ENCODE data around the gene GRAMD4.

Gene GRAMD4

GRCh38 chr22:46575911-46576555 lies 44.2 kb upstream of the GRAMD4 start:
- no peak for DNase-seq (ENCODE audit: low read depth)

GRCh38 chr22:46576556-46577367 lies 43.4 kb upstream of the GRAMD4 start:
- H3K4me3 ChIP-seq (ENCODE audit: low read length), result peak overlapping the region; percentile 72
- peak; percentile 44 for DNase-seq (ENCODE audit: low read depth)
- TF ChIP-seq CTCF (conservative IDR thresholded peaks at IDR 0.05; ENCODE audit: low read length), result no peak

More at GRCh38 chr22:46575911-46576555, 44.2 kb upstream of the GRAMD4 start:
- peak overlapping the region; percentile 52 for H3K4me3 ChIP-seq (ENCODE audit: low read length)
- no peak for TF ChIP-seq CTCF (conservative IDR thresholded peaks at IDR 0.05; ENCODE audit: low read length)

- no peak for DNase-seq (ENCODE audit: low read depth)
- TF ChIP-seq CTCF (conservative IDR thresholded peaks at IDR 0.05; ENCODE audit: low read length), result no peak
- H3K4me3 ChIP-seq (ENCODE audit: low read length), result peak overlapping the region; percentile 72
Observed at GRCh38 chr22:46577368-46578249, 42.6 kb upstream of the GRAMD4 start.

GRCh38 chr22:46578251-46578823 lies 41.8 kb upstream of the GRAMD4 start:
- DNase-seq (ENCODE audit: low read depth), result no peak
- no peak for TF ChIP-seq CTCF (conservative IDR thresholded peaks at IDR 0.05; ENCODE audit: low read length)
- peak overlapping the region; percentile 72 for H3K4me3 ChIP-seq (ENCODE audit: low read length)

- DNase-seq (ENCODE audit: low read depth), result peak; percentile 54
- no peak for TF ChIP-seq CTCF (conservative IDR thresholded peaks at IDR 0.05; ENCODE audit: low read length)
- H3K4me3 ChIP-seq (ENCODE audit: low read length), result peak overlapping the region; percentile 72
Observed at GRCh38 chr22:46578824-46579561, 41.2 kb upstream of the GRAMD4 start.

- TF ChIP-seq CTCF (conservative IDR thresholded peaks at IDR 0.05; ENCODE audit: low read length), result no peak
- no peak for DNase-seq (ENCODE audit: low read depth)
Observed at GRCh38 chr22:46579751-46580449, 40.3 kb upstream of the GRAMD4 start.

More at GRCh38 chr22:46579751-46580449, 40.3 kb upstream of the GRAMD4 start:
- no peak overlapping the region for H3K4me3 ChIP-seq (ENCODE audit: low read length)
